GM19438 (cell line): ENCODE results near the gene CLEC2L.

Source experiments
- ATAC-seq: cut with Tn5 transposase; IDR thresholded peaks from one replicate; pipeline ENCODE4 v1.9.1; 2021; ENCODE audit warnings: low read depth; ENCODE audit not compliant: unreplicated experiment

Gene CLEC2L

DNA sequence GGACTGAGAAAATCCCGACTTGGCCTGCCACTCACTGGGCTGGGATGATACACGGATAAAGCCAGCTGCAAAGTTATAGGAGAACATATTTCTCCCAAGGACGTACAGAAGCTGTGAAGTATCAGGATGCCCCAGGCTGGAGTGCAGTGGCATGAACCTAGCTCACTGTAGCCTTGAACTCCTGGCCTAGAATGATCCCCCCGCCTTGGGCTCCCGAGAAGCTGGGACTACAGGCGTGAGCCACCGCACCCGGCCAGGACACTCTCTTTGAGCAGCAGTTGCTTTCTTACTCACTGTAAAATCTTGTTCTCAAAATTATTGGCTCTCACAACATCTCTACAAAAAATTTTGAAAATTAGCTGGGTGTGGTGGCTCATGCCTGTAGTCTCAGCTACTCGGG is 50.4 kb downstream of the CLEC2L start:
- ATAC-seq: no peak

DNA sequence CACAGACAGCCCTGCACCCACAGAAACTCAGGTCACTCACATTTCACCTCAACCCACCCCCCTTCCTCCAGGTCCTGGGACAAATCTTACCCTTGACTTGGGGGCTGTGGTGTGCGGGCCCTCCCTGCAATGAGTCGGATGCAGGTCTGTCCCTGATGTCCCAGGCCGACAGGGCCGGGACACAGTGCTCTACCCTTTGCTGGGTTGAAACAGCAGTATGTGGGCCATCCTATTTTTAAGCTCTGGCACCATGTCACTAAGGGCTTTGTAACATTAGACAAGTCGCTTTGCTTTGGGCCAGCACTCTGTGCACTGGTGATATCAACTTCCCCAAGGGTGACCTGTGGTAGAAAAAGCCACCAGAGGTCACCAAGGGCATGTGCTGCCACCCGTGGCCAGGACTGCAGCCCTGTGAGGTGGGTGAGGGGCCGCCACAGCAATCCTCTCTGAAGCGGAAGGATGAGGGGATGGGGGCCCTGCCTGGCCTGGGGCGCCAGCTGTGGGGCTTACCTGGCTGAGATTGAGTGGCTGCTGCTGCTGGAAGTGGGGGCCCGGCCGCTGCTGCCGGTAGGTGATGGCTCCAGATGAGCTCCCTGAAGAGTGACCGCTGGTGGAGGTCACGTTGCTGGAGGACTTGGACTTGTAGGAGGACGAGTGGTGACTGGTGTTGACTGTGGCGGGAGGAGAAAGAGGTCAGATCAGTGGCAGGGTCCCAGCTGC is 51.3 kb downstream of the CLEC2L start:
- no peak for ATAC-seq

DNA sequence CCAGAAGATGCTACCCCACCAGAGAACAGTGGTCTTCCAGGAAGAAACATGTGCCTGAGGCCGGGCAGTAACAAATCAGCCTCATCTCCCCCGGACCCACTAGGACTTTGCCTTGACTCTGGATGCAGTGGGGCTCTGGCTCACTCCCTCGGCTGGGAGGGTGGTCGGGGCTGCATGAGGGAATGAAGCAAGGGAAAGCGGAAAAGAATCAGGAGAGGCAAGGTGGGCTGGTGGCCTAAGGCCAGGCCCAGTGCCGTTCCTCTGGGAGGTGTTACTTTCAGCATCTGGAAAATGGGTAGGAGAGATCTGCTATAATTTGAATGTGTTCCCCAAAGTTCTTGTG is 51.8 kb downstream of the CLEC2L start:
- ATAC-seq: no peak

DNA sequence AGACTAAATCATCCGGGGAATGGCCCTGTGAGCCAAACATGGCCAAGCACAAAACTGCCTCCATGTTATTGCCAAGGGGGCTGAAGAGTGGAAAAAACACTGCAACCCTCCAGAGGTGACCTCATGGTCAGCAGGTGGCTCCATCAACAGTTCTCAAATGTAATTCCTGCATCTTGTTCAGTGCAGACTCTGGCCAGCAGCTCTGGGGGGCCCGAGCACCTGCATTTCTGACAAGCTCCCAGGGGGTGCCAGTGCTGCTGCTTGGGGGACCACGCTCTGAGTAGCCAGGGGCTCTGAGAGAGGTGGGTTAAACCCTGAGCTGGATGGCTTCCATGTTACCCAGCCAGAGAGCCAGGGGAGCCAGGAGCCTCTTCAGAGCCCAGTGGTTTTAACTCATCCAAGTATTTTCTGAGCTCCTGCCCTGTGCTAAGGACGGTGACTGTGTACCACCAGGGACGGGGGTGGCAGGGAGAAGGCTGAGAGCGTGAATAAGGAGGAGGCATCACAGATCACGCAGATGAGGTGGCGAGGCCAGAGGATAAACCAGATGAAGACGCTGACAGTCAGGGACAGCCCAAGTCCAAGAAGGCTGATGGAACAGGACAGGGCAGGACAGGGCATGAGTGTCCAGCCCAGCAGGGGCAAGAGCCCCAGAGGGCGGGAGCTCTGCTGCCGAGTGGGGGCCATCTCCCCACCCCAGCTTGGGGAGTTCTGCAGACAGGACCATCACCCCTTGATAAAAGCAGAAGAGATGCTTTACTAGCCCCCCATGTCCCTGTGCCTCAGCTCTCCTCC is 52.9 kb downstream of the CLEC2L start:
- no peak for ATAC-seq

DNA sequence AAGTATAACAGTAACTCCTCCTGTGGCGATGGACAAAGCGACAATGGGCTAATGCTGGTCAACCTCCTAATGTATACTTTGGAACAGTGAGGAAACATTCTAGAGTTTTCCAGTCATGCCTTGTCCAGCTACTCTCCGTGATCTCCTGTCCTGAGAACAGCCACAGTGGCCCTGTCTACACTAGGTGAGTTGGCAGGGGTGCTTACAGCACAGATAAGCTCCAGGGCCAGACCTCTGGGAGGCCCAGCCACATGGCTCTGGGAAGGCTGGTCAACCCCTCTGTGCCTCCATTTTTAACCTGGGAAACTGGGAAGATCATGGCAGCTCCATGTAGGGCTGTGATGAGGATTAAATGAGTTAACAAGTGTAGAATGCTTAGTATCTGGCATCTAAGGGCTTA is 57.0 kb downstream of the CLEC2L start:
- ATAC-seq: no peak

DNA sequence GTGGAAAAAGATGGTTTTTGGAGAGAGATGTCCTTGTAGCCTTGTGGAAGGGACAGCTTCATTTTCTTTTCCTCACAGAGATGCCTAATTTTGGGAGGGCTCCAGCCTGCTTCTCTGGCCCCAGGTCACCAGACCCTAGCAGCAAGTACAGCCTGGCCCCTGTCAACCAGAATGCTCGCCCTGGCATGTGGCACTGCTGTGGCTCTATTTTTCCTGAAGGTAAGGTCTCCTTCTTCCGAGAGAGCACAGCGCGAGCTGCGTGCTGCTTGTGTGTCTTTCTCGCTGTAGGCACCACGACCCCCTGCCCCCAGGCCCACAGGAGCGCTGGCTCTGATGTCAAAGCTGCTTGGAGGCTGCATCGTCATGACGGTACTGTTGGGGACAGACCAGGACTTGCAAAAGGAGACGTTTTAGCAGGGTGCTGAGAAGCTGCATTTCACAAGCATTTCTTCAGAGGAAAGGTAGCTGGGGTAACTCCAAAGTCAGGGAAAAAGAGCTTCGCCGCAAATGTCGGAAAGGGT is 58.7 kb downstream of the CLEC2L start:
- ATAC-seq: no peak

DNA sequence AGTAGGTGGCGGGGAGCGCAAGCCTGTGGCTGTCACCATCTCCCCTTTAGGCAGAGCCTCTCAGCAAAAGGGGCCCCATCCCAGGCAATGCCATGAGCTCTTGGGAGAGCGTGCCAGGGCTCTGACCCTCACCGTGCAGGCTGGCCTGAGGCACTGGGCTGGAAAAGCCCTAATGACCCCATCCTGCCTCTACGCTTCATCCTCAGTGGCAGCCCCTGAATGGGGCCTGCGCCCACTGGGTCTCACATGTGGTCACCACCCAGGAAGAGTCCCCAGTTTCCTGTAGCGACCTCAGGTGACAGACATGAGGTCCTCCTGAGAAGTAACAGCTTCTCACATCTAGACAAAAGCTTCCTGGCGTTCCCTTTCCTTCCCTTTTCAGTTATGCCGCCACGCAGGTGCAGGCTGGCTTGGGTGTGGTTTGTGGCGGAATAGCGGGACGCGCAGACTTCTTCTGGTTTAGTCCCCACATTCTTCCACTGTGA is 59.2 kb downstream of the CLEC2L start:
- no peak for ATAC-seq

DNA sequence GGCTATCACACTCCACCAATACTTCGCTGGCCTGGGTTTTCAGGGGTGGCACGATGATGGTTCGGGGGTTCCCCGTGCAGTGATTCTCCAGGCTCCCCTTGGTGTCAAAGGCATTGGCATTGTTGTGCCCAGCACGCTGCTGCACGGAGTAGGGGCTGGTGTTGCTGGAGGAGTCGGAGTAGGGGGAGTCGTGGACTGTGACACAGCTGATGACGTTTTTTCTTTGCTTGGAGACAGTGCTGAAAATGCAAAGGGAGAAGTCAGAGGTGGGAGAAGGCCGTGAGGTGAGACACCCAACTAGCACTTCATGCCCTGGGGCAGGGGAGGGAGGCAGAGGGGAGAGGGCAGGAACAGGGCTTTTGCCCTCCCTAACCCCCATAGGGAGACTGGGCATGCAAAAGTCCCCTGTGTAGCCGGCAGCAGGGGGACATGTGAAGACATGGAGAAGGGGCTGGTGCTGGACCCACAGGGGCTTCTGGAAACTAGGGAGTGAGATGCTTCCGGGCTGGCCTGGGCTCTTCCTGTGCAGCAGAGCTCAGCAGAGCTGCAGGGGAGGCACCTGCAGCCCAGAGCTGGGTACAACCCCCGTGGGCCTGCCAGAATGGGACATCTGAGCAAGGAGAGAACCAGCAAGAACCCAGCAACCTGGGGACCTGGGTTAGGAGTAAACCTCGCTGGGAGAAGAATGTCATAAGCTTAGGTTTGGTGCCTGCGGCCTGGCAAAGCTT is 60.5 kb downstream of the CLEC2L start:
- no peak for ATAC-seq

DNA sequence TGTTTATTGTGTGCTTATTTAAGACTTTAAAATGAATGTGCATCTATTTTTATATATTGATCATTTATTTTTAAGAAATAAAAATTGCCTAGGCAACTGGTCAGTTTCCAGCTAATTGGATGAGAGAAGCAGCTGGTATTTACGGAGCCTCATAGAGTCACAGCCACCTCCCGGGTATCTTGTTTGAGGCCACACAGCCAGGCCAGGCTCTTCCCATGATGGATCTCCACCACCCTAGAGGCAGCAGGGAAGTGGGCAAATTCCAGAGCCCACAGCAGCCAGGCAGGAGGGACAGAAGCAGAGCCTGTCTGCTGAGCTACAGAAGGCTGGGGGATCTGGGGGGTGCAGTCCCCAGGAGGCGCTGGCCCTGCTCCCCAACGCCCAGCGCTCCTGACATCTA is 61.6 kb downstream of the CLEC2L start:
- no peak for ATAC-seq

DNA sequence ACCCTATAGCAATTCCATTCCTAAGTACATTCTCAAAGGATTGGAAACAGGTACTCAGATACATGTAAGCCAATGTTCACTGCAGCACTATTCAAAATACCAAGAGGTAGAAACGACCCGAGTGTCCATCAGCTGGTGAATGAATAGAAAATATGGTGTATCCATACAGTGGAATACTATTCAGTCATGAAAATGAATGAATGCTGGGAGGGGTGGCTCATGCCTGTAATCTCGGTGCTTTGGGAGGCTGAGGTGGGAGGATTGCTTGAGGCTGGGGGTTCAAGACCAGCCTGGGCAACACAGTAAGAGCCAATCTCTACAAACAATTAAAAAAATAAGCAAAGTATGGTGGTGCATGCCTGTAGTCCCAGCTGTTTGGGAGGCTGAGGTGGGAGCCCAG is 62.8 kb downstream of the CLEC2L start:
- ATAC-seq: no peak

DNA sequence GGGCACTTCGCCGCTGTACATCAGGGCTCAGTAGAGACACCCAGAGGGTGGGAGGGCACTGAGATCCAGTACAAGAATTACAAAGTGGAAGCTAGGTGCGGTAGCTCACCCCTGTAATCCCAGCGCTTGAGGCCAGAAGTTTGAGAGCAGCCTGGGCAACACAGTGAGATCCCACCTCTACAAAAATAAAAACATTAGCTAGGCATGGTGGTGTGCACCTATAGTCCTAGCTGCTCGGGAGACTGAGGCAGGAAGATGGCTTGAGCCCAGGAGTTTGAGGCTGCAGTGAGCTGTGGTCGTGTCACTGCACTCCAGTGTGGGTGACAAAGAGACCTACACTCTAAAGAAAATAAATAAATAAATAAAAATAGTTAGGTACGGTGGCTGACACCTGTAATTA is 64.0 kb downstream of the CLEC2L start:
- no peak for ATAC-seq

DNA sequence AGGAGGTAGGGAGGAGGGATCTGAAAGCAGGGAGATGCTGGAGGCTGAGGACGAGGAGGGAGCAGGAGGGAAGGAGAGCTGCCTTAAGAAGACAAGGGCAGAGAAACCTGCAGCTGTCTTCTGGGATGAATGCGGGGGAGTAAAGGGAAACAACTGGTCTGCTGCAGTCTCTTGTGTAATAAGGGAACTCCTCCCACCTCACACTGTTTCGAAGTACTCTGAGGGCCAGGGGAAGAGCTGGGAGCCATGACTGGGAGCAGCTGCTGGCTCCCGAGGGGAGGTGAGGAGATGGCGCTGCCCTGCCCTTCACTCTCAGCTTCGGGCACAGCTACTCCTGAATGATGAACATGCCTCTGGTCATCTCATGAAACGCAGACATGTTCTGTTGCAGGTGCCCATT is 65.1 kb downstream of the CLEC2L start:
- no peak for ATAC-seq

DNA sequence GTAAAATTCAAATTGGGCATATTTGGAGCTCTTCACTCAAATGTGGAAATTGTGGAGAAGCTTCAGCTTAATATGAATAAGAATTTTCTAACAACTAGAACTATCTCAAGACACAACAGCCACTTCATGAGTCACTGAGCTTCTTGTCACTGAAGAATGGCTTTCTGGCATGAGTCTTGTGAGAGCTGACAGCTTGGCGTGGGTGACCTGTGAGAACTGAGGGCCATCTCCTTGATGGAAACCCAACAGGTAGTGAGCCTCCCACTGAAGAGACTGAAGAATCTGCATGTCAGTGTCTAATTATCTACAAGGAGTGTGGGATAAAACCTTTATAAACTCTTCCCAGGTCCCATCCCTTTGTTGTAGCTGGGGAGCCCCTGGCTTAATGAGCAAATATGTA is 66.0 kb downstream of the CLEC2L start:
- no peak for ATAC-seq

DNA sequence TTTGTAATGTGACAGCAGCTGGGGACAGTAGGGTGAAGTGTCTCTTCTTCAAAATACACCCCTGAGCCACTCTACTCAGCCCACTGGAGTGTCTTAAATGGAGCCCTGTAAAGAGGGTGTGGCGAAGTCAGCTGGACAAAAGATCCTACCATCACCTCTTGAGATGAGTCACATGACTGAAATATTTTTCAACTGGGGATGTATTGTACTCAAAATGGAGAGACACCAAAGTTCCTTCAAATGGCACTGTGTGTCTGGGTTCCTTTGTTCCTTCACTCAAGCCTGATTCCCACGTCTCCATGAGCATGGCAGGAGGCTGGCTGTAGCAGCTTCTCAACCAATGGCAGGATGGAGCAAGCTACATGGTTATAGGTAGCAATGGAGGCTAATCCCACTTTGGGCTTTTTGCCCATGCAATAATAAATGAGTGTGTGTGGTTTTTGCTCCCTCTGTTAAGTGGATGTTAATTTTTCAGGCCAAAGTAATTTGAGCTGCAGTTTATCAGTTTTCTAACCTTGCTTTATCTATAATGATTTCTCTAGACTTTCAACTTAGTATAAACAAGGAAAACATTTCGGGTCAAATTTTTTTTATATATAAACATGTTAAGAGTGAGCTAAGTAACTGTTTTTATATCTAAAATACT is 68.2 kb downstream of the CLEC2L start:
- no peak for ATAC-seq

DNA sequence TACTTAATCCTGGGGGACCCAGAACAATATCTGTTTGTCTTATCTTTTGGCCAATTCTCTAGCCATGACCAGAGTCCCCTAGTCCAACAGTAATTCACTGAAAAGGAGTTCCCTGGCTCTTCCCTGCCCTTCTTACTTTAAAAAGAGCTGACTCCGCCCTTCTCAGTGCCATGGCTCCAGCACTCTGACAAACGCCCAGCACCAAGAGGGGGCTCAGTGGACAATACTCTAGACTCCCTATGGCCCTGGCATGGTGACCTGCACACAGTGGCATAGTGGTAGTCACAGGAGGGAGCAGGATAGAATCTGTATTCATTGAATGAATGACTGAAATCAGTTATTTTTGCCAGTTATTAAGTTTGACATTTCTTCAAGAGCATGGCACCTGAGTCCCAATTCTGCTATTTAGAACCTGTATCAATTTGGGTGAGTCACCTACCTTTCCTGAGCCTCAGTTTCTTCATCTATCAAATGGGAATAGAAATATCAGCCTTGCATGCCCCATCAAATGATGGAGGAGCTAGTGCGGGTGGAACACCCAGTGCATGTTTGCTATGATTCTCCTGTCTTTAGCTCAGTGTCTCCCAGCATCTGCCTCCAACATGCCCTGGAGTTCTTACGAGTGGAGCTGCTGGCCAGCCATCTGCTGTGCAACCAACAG is 69.4 kb downstream of the CLEC2L start:
- no peak for ATAC-seq

DNA sequence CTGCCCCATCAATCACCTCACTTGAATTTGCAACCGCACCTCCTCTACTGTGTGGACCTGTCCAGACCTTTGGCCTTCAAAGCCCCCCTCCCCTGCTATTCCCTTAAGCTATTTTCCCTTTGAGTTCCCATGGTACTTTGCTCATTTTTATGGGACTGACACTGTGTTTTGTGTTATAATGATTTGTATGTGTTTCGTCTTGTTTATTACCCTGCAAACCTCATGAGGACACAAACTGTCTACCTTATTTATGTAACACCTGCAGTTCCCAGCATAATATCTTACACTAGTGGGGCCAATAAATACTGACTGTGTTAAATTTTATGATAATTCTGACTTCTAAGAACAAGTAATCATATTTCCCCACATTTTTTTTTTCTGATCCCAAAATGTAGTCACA is 70.6 kb downstream of the CLEC2L start:
- ATAC-seq: no peak
